Coronary artery (tissue), 2 donors: ENCODE measurements around the gene TMEM129.

Experiments used
- DNase-seq: peaks from one replicate; pipeline ENCODE4 v3.0.0-alpha.2; 2017; ENCODE audit warnings: low spot score
- H3K27ac ChIP-seq, 2 donors: fragments of 200-600 bp; sonication (generic); one replicate each; pipeline ENCODE4 v1.5.1; 2016 to 2019
- H3K4me3 ChIP-seq: fragments of 200-600 bp; sonication (generic); 2 replicates; pipeline ENCODE4 v1.5.1; 2016; ENCODE audit warnings: mild to moderate bottlenecking, moderate library complexity
- CTCF ChIP-seq: fragments of 200-600 bp; sonication (generic); IDR thresholded peaks from one replicate; pipeline ENCODE4 v1.5.1; 2019; ENCODE audit warnings: antibody characterized with exemption

Gene TMEM129

GRCh38 chr4:1757836-1758235, 36.7 kb upstream of the TMEM129 start:
- no peak overlapping the region for H3K4me3 ChIP-seq
- no peak overlapping the region for H3K27ac ChIP-seq
- no peak for TF ChIP-seq CTCF
- no peak for DNase-seq

- no peak for TF ChIP-seq CTCF
- DNase-seq = no peak
- no peak overlapping the region for H3K4me3 ChIP-seq
- no peak overlapping the region for H3K27ac ChIP-seq
Measured at GRCh38 chr4:1756893-1757779, 36.0 kb upstream of the TMEM129 start.

GRCh38 chr4:1756079-1756478, 35.0 kb upstream of the TMEM129 start:
- no peak for TF ChIP-seq CTCF
- no peak overlapping the region for H3K4me3 ChIP-seq
- no peak for DNase-seq
- H3K27ac ChIP-seq = no peak overlapping the region

GRCh38 chr4:1755297-1755696, 34.2 kb upstream of the TMEM129 start:
- no peak for DNase-seq
- Histone ChIP-seq H3K27ac (no peak overlapping the region), H3K4me3 (no peak overlapping the region)
- no peak for TF ChIP-seq CTCF

GRCh38 chr4:1754336-1754735, 33.2 kb upstream of the TMEM129 start:
- Histone ChIP-seq H3K27ac (no peak overlapping the region), H3K4me3 (no peak overlapping the region)

GRCh38 chr4:1753697-1754311, 32.7 kb upstream of the TMEM129 start:
- Histone ChIP-seq H3K4me3 (no peak overlapping the region), H3K27ac (no peak overlapping the region)
- no peak for DNase-seq
- TF ChIP-seq CTCF = no peak

More at GRCh38 chr4:1754336-1754735, 33.2 kb upstream of the TMEM129 start:
- TF ChIP-seq CTCF = no peak
- no peak for DNase-seq

- no peak overlapping the region for H3K27ac ChIP-seq
- TF ChIP-seq CTCF = no peak
- no peak overlapping the region for H3K4me3 ChIP-seq
- no peak for DNase-seq
Measured at GRCh38 chr4:1753294-1753696, 32.2 kb upstream of the TMEM129 start.
